ENCODE results near the gene MPEG1.

GRCh38 chr11:59259867-59260475 lies 47.2 kb upstream of the MPEG1 start:
- TF ChIP-seq, protein P1, sequence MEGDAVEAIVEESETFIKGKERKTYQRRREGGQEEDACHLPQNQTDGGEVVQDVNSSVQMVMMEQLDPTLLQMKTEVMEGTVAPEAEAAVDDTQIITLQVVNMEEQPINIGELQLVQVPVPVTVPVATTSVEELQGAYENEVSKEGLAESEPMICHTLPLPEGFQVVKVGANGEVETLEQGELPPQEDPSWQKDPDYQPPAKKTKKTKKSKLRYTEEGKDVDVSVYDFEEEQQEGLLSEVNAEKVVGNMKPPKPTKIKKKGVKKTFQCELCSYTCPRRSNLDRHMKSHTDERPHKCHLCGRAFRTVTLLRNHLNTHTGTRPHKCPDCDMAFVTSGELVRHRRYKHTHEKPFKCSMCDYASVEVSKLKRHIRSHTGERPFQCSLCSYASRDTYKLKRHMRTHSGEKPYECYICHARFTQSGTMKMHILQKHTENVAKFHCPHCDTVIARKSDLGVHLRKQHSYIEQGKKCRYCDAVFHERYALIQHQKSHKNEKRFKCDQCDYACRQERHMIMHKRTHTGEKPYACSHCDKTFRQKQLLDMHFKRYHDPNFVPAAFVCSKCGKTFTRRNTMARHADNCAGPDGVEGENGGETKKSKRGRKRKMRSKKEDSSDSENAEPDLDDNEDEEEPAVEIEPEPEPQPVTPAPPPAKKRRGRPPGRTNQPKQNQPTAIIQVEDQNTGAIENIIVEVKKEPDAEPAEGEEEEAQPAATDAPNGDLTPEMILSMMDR (IDR thresholded peaks at IDR 0.05) = no peak
- TF ChIP-seq POLR2A (IDR thresholded peaks at IDR 0.05) (no peak), EP300 (IDR thresholded peaks at IDR 0.05) (no peak), POLR2AphosphoS5 (IDR thresholded peaks at IDR 0.05) (no peak)
